DMS114 treated with DMSO at 0.1 percent for 48 hours (cell line): ENCODE results near the gene CDK6.

Source experiments
- DNase-seq: peaks from one replicate; lab custom pipeline; 2025; ENCODE audit not compliant: unreplicated experiment; lab: John Stamatoyannopoulos, UW

CDK6 gene

DNA sequence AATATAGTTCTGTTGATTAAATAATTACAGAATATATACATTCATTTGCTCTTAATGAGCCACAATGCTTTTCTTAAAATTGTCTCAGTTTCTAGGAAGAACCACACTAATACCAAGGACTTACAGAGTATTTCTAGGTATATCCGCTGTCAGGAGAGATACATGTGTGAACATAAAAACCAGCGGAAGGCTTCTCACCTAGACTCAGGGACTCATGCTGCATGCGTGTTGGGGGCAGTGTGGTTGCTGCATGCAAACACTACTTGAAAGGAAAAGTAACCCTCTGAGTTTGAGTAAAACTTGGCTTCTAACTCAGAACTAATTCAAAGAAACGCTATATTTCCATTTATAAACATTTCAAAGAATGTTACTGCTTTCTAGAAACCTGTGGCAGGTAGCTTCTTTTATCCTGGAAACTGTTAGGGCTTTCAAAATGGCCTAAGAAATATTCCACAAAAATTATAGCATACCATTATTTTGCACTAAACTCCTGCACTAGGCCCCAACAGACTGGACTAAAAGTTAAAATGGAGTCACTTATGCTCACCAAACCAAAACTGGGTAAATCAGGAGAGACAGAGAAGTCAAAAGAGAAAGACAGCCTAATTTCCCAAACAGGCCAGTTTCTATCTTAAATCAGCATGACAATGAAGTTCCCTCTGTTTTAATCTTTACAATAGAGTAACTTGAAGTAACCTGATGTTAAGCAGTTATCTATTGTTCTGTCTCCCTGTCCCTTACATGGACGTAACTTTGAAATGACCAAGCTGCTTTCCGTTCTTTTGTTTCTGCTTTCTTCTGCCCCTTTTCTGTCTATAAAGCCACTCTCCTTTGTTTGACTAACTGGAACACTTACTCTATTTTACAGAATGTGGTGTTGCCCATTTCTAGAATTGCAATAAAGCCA lies 151.0 kb downstream of the CDK6 start:
- DNase-seq, result no peak

DNA sequence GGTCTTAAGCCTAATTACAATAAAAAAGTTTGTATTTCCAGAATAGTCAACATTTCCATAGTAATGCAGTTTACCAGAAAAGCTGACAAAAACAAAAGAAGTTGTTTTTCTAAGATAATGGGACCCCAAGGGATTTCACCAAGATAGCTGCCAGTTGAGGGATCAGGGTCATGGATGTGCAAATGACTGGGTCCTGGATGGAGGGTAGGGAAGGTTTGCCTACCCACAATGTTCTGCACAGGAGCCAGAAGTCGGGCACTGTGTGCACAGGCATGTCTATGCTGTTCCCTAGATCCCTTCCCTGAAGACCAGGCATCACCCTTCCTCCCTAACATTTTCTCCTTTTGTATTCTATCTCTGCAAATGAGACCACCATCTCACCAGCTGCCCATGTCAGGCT lies 152.1 kb downstream of the CDK6 start:
- DNase-seq, result no peak

DNA sequence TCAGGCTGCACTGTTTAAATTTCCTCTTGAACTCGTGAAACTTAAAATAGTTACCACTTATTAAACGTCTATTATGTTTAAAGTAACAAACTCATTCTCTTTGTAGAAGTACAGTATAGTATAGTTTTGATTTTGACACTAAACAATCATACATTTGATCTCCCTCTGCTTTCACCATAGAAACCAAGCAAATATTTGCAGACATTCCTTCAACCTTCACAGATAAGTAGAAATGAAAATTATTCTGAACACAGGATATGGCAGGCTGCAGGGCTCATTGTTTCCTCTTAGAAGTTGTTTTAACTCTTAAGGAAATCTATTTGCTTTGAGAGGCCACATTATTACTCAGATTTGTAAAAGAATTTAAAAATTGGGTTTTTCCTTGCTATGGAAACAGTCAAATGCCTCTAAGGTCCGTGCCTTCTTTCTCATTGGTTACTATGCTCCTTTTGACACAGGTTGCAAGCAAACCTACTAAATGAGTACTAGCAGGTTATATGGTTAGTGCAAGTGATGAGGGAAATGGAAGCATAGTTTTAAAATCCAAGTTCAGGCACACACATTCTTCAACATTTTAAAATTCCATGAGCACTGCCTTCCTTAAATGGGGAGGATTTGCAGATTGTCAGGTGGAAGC lies 153.4 kb downstream of the CDK6 start:
- DNase-seq, result no peak

DNA sequence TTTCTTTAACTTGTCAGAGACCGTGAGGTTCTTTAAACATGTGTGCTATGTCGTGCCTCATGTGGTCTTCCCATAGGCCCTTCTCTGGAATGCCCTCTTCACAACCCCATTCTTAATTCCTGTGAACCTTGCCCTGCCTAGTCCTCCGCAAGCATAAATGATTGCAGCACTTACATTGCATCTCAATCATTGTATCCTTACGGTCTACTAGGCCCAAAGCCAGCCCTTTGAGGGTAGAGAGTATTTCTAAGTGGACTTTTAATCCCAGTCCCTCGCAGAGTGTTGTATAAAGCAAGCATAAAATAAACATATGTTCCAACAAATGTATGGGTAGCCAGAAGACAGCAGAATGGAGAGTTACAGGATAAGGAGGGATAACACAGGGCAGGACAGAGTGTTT lies 154.0 kb downstream of the CDK6 start:
- DNase-seq, result no peak

GRCh38 chr7:92681633-92682032 lies 154.7 kb downstream of the CDK6 start:
- DNase-seq, result no peak

DNA sequence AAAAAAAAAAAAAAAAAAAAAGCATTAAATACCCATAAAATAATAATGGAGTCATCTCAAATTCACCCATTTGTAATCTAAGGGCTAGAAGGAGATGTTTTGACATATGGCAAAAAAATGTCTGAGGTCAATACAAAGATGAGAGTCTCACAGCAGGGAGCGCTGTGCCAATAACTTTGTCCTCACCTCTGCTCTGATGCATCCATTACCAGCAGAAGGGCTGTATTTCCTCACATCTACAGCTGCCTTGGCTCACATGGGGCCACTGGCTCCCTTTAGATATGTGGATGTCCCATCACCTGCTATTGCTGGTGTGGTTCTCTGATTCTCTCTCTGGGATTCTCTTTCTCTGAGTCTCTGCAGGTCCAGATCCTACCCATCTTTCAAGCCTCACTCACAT lies 155.9 kb downstream of the CDK6 start:
- DNase-seq, result no peak

DNA sequence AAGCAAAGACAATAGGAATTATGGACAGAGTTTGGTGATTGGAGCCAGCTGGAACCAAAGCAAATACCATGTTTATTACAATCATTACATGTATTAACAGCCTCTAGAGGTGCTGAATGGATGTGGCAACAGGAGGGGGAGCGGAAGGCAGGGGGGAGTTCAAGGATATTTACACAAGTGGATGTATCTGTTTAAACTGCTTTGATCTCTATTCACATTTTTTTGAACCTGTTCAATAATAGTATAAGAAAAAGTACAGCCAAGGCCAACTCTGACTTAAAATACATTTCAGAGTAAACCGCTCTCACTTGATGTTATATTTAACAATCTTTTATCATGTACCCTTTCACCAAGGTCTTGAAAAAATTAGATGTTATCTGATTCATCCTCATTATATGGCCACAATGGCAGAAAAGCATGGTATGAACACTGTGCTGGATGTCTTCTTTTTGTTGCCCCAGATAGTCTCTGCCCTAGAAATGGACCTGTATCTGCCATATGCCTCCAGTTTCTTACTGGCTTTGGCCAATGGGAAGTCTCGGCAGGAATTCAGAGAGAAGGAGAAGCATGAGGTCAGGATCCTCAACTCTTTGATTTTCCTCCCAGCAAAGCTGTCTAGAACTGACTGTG lies 158.0 kb downstream of the CDK6 start:
- no peak for DNase-seq

DNA sequence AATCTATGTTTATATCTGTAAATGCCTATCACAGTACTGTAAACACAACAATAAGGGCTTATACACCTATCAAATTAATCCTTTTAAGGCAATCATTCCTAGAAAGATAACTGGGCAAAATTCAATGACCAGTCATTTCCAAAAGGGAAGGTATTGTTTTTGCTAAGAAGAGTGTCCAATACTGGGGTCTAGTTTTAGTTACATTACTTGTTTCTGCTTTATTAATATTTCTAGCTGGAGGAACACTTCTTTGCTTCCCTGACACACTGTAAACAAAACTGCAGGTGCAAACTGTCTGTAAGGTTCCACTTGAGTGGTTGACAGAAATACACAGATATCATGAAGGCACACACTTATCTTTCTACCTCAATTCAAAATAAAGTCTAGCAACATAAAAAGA lies 162.0 kb downstream of the CDK6 start:
- no peak for DNase-seq

GRCh38 chr7:92671505-92672169 lies 164.7 kb downstream of the CDK6 start:
- DNase-seq, result no peak

DNA sequence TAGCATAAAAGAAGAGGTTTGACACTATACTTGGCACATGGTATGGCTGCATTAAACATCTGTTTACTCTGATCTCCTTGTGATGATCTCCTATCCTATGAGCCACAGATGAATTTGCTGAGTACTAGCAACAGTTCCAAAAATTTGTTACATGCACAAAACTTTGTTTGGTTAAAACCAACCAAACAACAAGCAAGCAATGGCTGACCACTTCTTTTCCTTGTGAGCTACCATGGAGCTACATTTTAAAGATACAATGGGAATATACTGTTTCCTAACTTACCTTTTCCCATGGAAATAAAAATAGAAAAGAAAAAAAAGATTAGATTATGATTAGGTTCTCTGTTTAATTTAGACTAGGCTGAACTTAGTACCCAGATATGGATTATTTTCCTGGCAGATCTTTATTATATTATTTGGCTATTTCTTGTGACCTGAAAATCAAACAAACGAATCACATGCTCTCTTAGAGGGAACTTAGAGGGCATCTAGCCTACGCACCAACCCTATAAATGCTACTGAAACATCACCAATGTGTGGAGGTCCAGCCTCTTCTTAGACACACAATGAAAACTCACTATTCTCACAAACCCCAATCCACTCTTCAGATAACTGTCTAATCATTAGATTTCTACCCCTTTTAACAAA lies 166.0 kb downstream of the CDK6 start:
- DNase-seq, result no peak

GRCh38 chr7:92669616-92670165 lies 166.7 kb downstream of the CDK6 start:
- DNase-seq, result no peak

DNA sequence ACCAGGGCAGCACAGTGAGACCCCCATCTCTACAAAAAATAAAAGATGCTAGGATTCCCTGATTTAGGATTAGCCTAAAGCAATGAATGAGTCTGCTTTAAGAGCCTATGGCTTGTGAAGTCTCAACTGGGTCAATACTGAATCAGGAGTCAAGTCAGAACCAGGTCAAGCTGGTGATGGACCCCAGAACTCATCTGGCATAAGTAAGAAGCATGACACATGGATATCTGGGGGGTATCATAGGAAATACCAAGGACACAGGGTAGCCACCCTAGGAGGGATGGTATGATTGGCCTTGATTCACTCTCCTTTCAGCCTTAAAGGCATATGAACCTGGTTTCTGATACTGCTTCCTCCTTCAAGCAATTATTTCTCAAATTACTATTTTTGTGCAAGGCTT lies 167.8 kb downstream of the CDK6 start:
- DNase-seq, result no peak

GRCh38 chr7:92667816-92668535 lies 168.4 kb downstream of the CDK6 start:
- DNase-seq, result no peak

DNA sequence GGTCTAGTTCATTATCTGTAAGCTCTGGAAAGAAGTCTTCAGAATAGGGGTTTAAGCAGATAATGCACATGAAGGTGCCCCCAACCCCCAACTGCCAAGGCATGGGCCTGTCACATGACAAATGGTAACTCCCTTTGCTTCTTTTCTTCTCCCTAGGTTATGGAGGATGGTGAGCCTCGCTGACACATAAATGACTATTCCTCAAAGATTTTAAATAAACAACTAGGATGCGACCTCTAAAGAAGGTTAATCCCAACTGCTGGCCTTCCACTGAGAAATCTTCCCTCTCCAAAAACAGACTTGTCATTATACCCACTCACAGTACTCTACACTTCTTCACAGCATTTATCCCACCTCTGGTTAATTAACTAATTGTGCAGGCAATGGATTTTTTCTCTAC lies 170.4 kb downstream of the CDK6 start:
- no peak for DNase-seq

DNA sequence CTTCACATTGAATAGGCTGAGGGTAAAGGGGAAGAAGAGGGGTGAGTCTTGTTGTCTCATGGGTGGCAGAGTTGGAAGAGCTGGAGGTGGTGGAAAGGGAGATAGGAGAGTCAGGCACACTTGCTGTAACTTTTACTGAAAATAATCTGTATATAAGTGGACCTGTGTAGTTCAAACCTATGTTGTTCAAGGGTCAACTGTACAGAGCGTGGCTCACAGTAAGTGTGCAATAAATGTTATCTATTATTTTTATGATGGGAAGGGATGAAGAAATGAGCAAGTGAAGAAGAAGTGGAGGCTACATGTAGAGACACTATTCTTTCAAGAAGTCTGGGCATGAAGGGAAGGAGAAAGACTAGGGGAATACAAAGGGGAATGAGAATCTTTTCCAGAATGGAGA lies 174.7 kb downstream of the CDK6 start:
- DNase-seq, result no peak

GRCh38 chr7:92658671-92659070 lies 177.7 kb downstream of the CDK6 start:
- DNase-seq, result no peak

GRCh38 chr7:92657391-92657790 lies 179.0 kb downstream of the CDK6 start:
- no peak for DNase-seq

DNA sequence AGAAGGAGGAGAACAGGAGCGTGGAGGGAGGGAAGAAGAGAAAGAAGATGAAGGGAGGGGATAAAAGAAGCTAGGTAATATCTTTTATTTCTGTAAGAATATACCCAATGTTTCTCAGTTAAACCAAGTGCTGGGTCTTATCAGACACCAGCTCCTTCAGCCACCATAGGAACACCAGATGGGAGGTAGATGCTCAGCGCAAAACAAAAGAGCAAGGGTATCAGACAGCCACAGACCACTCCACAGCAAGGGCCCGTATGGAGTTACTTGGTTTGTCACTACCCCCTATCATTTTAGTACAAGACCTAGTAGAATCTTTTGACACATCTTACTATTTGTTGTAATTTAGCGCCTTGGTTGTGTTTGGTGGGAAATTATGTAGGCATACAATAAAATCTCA lies 180.3 kb downstream of the CDK6 start:
- DNase-seq, result no peak

DNA sequence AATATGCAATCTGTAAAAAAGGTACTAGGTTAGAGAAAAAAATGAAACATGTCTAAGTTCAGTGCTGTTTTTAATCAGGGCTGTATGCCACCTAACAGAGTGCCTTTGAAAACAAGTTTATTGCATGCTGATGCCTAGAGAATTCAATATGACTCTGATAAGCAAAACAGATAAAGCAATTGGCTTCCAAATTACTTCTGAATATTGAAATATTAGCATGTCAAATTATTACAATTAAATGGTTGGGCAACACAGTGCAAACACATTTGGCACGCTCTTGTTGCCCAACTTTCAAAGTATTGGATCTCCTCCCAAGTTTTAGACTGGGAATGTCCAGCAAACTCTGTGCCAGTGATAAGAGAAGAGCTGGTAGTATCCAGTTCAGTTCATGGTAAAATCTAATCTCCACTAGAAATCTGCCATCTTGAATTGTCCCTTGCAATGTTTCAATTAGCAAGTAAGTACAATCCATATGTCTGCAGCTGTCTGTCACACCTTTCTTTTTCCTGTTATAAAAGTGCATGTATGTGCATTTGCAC lies 181.0 kb downstream of the CDK6 start:
- no peak for DNase-seq

- DNase-seq, result no peak
Observed at GRCh38 chr7:92653136-92653535, 183.2 kb downstream of the CDK6 start.
